Measurements from ENCODE around the gene CARD10.
"Not testable (repeated sequence)": the region's sequence is repeated elsewhere in the genome, so short reads cannot be mapped to it uniquely, and the experiment has no call there.

CARD10 gene

GRCh38 chr22:37527081-37527752, 8.0 kb upstream of the CARD10 start:
- not testable (repeated sequence) for H3K36me3 Mint-ChIP-seq (ENCODE audit: low read depth); DNase-seq (ENCODE audit: low spot score); H3K4me3 Mint-ChIP-seq; H3K9me3 Mint-ChIP-seq; H3K27ac Mint-ChIP-seq
- peaks cover 11% of the 10 kb centered on the region for H3K4me1 Mint-ChIP-seq (ENCODE audit: low read depth)
- peaks cover 19% of the 10 kb centered on the region for H3K27me3 Mint-ChIP-seq (ENCODE audit: low read depth)

DNA sequence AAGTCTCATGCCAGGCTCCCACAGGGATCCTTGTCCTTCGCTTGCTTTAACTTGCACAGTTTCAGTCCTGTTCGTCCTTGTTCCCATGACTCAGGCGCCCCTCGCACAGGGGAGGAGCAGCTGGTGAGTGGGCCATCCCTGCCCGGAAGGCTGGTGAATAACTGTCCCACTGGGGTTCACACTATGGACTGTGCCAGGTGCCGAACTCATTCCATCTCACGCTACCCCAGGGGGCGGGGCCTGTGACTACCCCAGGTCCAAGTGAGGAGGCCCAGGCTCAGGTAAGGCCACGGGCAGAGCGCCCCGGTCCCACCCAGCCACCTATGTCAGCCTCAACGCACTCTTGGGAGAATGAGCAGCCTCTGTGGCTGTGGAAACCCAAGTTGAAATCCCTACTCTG, 7.2 kb upstream of the CARD10 start:
- H3K36me3 Mint-ChIP-seq (ENCODE audit: low read depth), result no peaks in the 10 kb centered on the region
- H3K4me3 Mint-ChIP-seq, result no peak overlapping the region
- no peak overlapping the region for H3K27ac Mint-ChIP-seq
- peaks cover 25% of the 10 kb centered on the region for H3K27me3 Mint-ChIP-seq (ENCODE audit: low read depth)
- DNase-seq (ENCODE audit: low spot score), result no peak
- H3K4me1 Mint-ChIP-seq (ENCODE audit: low read depth), result peaks cover 8% of the 10 kb centered on the region
- no peaks in the 10 kb centered on the region for H3K9me3 Mint-ChIP-seq

GRCh38 chr22:37525746-37526350, 6.6 kb upstream of the CARD10 start:
- no peaks in the 10 kb centered on the region for H3K36me3 Mint-ChIP-seq (ENCODE audit: low read depth)
- H3K4me1 Mint-ChIP-seq (ENCODE audit: low read depth), result peaks cover 7% of the 10 kb centered on the region
- H3K4me3 Mint-ChIP-seq, result no peak overlapping the region
- DNase-seq (ENCODE audit: low spot score), result no peak
- H3K27ac Mint-ChIP-seq, result no peak overlapping the region
- H3K27me3 Mint-ChIP-seq (ENCODE audit: low read depth), result peaks cover 30% of the 10 kb centered on the region
- H3K9me3 Mint-ChIP-seq, result no peaks in the 10 kb centered on the region

DNA sequence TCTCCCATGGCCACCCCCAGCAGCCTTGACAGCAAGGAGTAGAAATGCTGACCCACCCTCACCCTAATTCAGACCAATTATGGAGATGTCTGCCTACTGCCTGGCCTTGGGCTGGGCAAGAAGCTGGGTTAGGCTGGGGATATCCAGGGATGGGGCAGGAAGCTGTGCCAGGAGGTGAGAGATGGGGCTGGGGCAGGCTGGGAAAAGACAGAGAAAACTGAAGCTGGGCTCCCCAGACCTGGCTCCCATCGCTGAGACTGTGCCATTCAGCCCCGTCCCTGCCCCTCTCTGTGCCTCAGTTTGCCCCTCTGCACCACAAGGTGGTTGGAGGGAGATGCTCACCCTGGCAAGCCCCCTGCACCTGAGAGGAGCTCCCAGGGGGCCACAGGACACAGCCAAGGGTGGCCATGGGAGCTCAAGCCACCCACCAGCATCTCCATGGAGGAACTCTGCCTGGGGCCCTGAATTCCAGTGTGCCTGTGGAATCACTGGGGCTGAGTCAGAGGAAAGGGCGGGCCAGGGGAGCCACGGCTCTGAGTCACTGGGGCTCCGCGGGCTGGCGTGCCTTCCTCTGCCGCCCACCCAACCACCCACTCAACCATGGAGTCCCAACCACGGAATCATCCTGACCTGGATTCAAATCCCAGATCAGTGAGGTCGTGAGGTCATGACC, 6.0 kb upstream of the CARD10 start:
- peaks cover 36% of the 10 kb centered on the region for H3K27me3 Mint-ChIP-seq (ENCODE audit: low read depth)
- no peaks in the 10 kb centered on the region for H3K36me3 Mint-ChIP-seq (ENCODE audit: low read depth)
- H3K4me1 Mint-ChIP-seq (ENCODE audit: low read depth), result peaks cover 7% of the 10 kb centered on the region
- no peak overlapping the region for H3K4me3 Mint-ChIP-seq
- H3K9me3 Mint-ChIP-seq, result no peaks in the 10 kb centered on the region
- DNase-seq (ENCODE audit: low spot score), result peak; percentile 50
- no peak overlapping the region for H3K27ac Mint-ChIP-seq

GRCh38 chr22:37522482-37522881, 3.3 kb upstream of the CARD10 start:
- H3K36me3 Mint-ChIP-seq (ENCODE audit: low read depth), result no peaks in the 10 kb centered on the region
- no peaks in the 10 kb centered on the region for H3K9me3 Mint-ChIP-seq
- peaks cover 52% of the 10 kb centered on the region for H3K27me3 Mint-ChIP-seq (ENCODE audit: low read depth)
- no peak overlapping the region for H3K4me3 Mint-ChIP-seq
- no peak for DNase-seq (ENCODE audit: low spot score)
- H3K27ac Mint-ChIP-seq, result no peak overlapping the region
- peaks cover 4% of the 10 kb centered on the region for H3K4me1 Mint-ChIP-seq (ENCODE audit: low read depth)

DNA sequence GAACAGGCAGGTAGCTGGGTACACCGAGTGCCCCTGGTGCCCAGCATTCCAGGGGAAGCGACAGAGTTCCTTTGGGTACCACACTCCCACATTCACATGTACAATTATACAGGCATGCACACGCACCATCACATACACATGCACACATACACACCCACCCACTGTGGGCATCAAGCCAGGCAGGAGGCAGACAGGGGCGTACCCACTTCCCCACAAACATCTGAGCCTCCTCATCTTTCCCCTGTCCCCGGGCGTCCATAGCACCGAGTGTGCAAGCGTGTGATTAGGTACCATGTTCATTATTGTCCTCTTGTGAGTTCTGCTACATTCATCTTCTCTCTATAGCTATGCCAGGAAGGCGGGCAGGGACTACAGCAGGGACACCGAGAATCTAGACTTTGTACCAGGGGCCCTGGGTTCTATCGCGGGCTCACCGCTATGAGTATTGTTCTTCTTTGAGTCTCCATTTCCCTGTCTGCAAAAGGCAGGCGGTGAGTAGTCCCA, 2.1 kb upstream of the CARD10 start:
- Mint-ChIP-seq H3K27ac (no peak overlapping the region), H3K36me3 (ENCODE audit: low read depth) (no peaks in the 10 kb centered on the region), H3K4me3 (no peak overlapping the region), H3K9me3 (no peaks in the 10 kb centered on the region), H3K4me1 (ENCODE audit: low read depth) (peaks cover 4% of the 10 kb centered on the region), H3K27me3 (ENCODE audit: low read depth) (peaks cover 60% of the 10 kb centered on the region)
- no peak for DNase-seq (ENCODE audit: low spot score)

GRCh38 chr22:37520776-37521191, 1.6 kb upstream of the CARD10 start:
- H3K36me3 Mint-ChIP-seq (ENCODE audit: low read depth), result no peaks in the 10 kb centered on the region
- DNase-seq (ENCODE audit: low spot score), result no peak
- H3K4me3 Mint-ChIP-seq, result no peak overlapping the region
- H3K27ac Mint-ChIP-seq, result no peak overlapping the region
- no peaks in the 10 kb centered on the region for H3K9me3 Mint-ChIP-seq
- peaks cover 4% of the 10 kb centered on the region for H3K4me1 Mint-ChIP-seq (ENCODE audit: low read depth)
- H3K27me3 Mint-ChIP-seq (ENCODE audit: low read depth), result peaks cover 63% of the 10 kb centered on the region

GRCh38 chr22:37518509-37519267, 527 bp downstream of the CARD10 start:
- H3K27ac Mint-ChIP-seq, result no peak overlapping the region
- no peak for DNase-seq (ENCODE audit: low spot score)
- H3K36me3 Mint-ChIP-seq (ENCODE audit: low read depth), result no peaks in the 10 kb centered on the region

DNA sequence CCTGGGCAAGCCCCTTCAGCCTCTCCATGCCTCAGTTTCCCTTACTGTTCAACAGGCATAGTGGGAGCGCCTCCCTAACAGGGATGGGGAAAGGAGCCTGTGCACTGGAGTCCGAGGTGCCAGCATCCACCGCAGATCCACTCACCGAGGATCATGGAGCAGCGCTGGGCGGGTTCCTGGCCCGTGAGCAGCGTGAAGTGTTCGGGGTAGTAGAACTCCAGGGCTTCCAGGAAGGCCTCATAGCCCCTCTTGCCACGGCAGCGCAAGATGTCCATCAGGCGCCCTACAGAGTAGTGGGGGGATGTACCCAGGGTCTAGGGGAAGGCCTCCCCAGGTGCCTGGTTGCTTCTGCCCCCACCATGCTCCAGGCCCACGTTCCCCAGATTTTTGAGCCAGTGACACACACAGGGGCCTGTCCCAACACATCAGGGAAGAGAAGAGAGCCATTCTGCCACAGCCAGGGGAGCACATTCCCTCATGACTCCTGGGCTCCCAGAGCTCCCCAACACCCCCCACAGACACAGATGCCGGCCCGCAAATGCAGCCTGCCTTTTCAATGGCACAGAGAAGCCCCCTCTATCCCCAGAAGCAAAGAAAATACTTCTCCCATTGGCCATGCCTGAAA, 1.3 kb downstream of the CARD10 start:
- H3K9me3 Mint-ChIP-seq, result no peaks in the 10 kb centered on the region
- no peaks in the 10 kb centered on the region for H3K36me3 Mint-ChIP-seq (ENCODE audit: low read depth)
- no peak overlapping the region for H3K27ac Mint-ChIP-seq
- DNase-seq (ENCODE audit: low spot score), result no peak
- peak overlapping the region; percentile 56 for H3K4me3 Mint-ChIP-seq
- H3K27me3 Mint-ChIP-seq (ENCODE audit: low read depth), result peaks cover 62% of the 10 kb centered on the region
- peaks cover 4% of the 10 kb centered on the region for H3K4me1 Mint-ChIP-seq (ENCODE audit: low read depth)

More at GRCh38 chr22:37518509-37519267, 527 bp downstream of the CARD10 start:
- H3K27me3 Mint-ChIP-seq (ENCODE audit: low read depth), result peaks cover 68% of the 10 kb centered on the region
- no peaks in the 10 kb centered on the region for H3K9me3 Mint-ChIP-seq
- H3K4me1 Mint-ChIP-seq (ENCODE audit: low read depth), result peaks cover 4% of the 10 kb centered on the region
- H3K4me3 Mint-ChIP-seq, result peak overlapping the region; percentile 56

DNA sequence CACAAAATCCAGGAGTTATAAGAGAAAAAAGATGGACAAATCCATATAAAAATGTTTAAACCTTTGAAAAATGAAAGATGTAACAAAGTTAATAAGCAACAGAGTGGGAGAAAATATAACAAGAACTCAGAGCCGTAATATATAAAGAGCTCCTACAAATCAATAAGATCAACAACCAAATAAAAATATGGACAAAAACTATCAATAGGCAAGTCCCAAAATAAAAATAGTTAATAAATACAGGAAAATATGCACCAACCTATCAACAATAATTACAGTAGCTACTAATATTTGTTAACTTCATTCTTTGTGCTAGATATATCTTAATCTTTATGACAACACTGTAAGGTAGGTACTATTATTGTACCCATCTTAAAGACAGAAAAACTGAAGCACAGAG, 2.8 kb downstream of the CARD10 start:
- Mint-ChIP-seq H3K27ac (no peak overlapping the region), H3K36me3 (ENCODE audit: low read depth) (no peaks in the 10 kb centered on the region), H3K4me1 (ENCODE audit: low read depth) (peaks cover 4% of the 10 kb centered on the region), H3K27me3 (ENCODE audit: low read depth) (peaks cover 51% of the 10 kb centered on the region), H3K4me3 (no peak overlapping the region), H3K9me3 (no peaks in the 10 kb centered on the region)
- DNase-seq (ENCODE audit: low spot score), result no peak

DNA sequence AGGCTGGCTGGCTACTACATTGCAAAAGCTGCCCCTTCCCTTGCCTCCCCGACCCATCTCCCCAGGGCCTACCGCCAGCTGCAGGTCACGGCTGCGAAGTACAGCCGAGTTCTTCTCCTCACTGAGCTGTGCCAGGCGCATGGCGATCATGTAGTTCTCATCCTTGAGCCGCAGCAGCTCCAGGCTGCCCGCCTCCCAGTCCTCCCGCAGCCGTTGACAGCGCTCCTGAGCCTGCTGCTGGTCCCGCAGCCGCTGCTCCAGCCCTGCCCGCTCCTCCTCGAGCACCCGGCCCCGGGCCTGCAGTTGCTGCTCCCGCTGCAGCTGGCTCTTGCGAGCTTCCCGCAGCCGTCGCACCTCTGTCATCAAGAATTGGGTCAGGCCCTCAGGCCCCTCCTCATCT, 3.3 kb downstream of the CARD10 start:
- no peak overlapping the region for H3K4me3 Mint-ChIP-seq

GRCh38 chr22:37514526-37515051, 4.6 kb downstream of the CARD10 start:
- peaks cover 36% of the 10 kb centered on the region for H3K27me3 Mint-ChIP-seq (ENCODE audit: low read depth)
- no peaks in the 10 kb centered on the region for H3K36me3 Mint-ChIP-seq (ENCODE audit: low read depth)
- peaks cover 4% of the 10 kb centered on the region for H3K4me1 Mint-ChIP-seq (ENCODE audit: low read depth)

More for the DNA sequence above, 3.3 kb downstream of the CARD10 start:
- H3K4me1 Mint-ChIP-seq (ENCODE audit: low read depth), result peaks cover 4% of the 10 kb centered on the region
- H3K27ac Mint-ChIP-seq, result no peak overlapping the region
- peaks cover 45% of the 10 kb centered on the region for H3K27me3 Mint-ChIP-seq (ENCODE audit: low read depth)
- no peaks in the 10 kb centered on the region for H3K36me3 Mint-ChIP-seq (ENCODE audit: low read depth)
- no peak for DNase-seq (ENCODE audit: low spot score)
- H3K9me3 Mint-ChIP-seq, result no peaks in the 10 kb centered on the region

GRCh38 chr22:37511395-37512104, 7.7 kb downstream of the CARD10 start:
- Mint-ChIP-seq H3K27me3 (ENCODE audit: low read depth) (peaks cover 19% of the 10 kb centered on the region), H3K4me3 (no peak overlapping the region), H3K36me3 (ENCODE audit: low read depth) (no peaks in the 10 kb centered on the region), H3K27ac (no peak overlapping the region), H3K9me3 (no peaks in the 10 kb centered on the region), H3K4me1 (ENCODE audit: low read depth) (no peaks in the 10 kb centered on the region)
- DNase-seq (ENCODE audit: low spot score), result no peak

More at GRCh38 chr22:37514526-37515051, 4.6 kb downstream of the CARD10 start:
- Mint-ChIP-seq H3K4me3 (no peak overlapping the region), H3K27ac (no peak overlapping the region), H3K9me3 (no peaks in the 10 kb centered on the region)
- no peak for DNase-seq (ENCODE audit: low spot score)
